GM12873 (cell line): Measurements from ENCODE around the gene FBXO31.
A peak's percentile ranks its signal among the peaks of the same experiment; 100 is the strongest.

Source experiments
- TF ChIP-seq, protein P1 (sequence below): IDR thresholded peaks from 2 replicates; pipeline ENCODE4 v1.5.1; 2012; ENCODE audit warnings: low read depth, mild to moderate bottlenecking, moderate library complexity, low read length, control low read depth; ENCODE audit not compliant: insufficient read depth; ENCODE audit errors: missing control alignments

The FBXO31 gene

GRCh38 chr16:87309620-87310525 lies 73.7 kb downstream of the FBXO31 start:
- TF ChIP-seq, protein P1, sequence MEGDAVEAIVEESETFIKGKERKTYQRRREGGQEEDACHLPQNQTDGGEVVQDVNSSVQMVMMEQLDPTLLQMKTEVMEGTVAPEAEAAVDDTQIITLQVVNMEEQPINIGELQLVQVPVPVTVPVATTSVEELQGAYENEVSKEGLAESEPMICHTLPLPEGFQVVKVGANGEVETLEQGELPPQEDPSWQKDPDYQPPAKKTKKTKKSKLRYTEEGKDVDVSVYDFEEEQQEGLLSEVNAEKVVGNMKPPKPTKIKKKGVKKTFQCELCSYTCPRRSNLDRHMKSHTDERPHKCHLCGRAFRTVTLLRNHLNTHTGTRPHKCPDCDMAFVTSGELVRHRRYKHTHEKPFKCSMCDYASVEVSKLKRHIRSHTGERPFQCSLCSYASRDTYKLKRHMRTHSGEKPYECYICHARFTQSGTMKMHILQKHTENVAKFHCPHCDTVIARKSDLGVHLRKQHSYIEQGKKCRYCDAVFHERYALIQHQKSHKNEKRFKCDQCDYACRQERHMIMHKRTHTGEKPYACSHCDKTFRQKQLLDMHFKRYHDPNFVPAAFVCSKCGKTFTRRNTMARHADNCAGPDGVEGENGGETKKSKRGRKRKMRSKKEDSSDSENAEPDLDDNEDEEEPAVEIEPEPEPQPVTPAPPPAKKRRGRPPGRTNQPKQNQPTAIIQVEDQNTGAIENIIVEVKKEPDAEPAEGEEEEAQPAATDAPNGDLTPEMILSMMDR = no peak

- TF ChIP-seq, protein P1 = no peak
These were observed 74.8 kb downstream of the FBXO31 start for GRCh38 chr16:87308826-87309225.

- TF ChIP-seq, protein P1 = no peak
These were observed 77.1 kb downstream of the FBXO31 start for GRCh38 chr16:87306516-87306915.

DNA sequence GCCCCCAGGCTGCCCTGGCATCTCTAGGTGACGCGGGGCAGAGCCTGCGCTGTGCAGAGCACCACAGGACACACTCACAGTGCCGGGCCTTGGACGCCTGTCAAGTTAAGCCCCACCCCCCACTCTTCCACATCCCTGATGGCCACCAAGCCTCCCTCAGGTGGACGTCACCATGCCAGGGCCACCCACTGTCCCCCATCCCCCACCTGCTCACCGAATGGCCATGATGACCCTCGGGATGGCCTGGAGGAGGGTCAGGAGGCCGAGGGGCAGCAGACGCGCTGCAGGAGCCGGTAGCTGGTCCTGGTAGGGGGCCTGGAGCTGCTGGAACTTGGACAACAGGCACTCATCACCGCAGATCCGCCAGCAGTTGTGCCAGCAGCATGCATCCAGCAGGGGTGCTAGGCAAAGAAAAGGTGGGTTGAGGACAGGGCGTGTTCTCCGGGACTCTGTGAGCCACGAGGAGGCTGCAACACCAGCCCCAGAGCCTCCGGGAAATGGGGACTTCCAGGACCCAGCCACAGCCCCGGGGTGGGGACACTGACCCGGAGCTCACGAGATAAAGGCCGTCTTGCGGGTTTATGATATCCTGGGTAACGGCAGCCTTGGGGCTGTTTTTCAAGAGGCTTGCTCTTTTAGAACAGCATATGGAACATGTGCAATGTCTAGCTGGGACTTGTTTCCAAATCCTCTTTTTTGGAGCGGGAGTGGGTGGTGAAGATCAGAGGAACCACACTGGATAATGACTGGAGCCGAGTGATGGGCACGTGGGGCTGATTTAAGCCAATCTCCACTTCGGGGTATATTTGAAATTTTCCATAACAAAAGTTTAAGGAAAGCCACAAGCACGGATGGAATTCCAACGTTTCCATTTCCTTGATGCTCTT lies 77.8 kb downstream of the FBXO31 start:
- TF ChIP-seq, protein P1 = peak; percentile 9

DNA sequence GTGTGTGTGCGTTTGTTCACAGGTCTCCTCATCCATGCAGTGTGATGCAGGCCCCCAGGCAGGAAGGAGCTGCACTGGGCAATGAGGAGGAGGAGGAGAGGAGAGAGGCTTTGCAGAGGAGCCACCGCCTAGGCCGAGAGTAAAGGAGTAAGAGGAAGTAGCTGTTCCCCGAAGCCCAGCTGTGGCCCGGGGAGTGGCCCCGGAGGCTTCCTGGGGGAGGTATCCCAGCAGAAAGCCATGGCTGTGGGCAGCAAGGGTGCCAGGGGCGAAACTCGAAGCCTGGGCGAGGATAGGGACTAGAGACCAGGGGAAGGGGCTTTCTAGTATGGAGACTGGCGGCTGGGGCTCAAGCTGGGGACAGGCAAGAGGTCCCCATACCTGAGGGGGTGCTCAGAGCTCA lies 78.6 kb downstream of the FBXO31 start:
- TF ChIP-seq, protein P1 = no peak

DNA sequence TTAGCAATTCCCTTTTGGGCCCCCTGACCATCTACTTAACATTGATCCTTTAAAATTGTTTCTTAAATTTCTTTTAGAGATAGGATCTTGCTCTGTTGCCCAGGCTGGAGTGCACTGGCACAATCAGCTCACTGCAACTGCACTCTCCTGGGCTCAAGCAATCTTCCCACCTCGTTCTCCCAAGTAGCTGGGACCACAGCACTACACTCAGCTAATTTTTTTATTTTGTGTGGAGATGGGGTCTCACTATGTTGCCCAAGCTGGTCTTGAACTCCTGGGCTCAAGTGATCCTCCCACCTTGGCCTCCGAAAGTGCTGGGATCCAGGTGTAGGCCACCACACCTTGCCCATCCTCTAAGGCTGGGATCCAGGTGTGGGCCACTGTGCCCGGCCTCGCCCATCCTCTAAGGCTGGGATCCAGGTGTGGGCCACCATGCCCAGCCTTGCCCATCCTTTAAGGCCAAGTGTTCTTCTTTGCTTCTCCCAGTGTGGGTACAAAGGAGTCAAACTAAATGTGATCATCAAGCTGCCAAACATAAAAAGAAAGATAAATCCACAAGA lies 79.5 kb downstream of the FBXO31 start:
- TF ChIP-seq, protein P1 = no peak
